IPS-NIHi7 (cell line): ENCODE measurements around the gene PTPRM.

ENCODE experiments used
- DNase-seq: peaks from one replicate; pipeline ENCODE4 v3.0.0; 2012; ENCODE audit warnings: mixed read lengths; ENCODE audit errors: extremely low spot score

The PTPRM gene

DNA sequence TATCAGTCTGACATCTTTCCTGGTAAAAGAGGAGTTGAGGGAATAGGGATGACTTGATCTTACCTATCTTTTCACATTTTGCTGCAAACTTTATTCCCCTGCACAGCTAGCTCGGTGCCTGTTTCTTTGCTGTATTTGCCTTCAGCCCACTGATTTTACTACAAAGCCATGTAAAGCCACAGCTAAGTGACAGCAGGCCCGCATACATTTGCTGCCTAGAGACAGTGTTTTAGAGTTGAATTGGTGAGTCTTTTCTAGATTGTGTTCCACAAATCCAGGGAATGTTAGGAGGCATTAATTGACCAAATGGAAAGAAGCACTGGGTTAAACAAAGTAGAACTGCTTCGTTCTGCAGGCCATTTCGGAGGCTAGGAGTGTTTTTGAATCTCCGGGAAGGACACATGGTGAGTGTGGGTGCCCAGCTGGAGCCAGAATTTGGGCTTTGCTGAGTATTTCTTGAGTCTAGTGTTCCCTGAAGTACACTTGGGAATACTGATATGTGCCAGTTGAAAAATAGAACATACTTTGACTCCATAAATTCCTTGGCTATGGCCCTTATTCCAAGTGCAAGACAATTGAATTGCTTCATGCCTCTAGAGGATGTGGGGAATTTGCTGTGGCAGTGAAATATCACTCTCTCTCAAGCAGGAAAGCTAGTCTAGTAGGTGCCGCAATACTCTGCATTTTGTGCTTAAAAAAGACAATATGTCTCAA lies 329.8 kb downstream of the PTPRM start:
- no peak for DNase-seq

DNA sequence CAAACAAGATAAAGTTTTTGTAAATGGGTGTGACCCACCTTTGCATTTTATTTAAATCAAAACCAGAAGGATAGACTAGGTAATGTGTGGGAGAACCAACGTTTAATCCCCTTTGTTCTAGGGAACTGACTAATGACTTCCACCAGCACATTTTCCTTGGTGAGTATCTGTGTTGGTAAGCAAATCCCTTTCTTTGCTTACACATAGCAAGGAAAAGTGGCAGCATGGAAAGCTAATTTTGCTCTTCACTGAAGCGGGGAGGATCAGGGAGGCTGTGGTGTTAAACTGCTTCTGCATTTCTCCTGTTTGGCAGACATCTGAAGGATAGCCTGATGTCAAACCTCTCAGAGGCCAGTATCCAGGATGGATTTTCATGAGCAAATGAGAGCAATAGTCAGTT lies 331.1 kb downstream of the PTPRM start:
- DNase-seq: no peak

DNA sequence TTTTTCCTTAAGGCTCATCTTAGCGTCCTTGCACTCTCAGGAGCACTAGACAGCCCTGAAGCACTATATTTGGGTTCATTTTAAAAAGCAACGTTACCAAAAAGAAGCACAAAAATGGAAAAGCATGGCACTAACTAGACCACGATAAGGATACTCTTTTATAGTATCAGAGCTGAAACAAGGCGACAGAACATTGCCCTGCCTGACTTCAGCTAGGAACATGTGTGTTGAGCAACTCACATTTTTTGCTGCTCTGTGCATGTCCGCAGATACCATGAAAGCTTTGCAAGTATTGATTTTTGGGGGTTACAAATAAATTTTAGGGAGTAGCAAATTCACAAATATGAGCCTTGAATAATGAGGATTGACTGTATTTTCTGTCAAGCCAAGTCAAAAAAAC lies 332.0 kb downstream of the PTPRM start:
- DNase-seq: no peak

DNA sequence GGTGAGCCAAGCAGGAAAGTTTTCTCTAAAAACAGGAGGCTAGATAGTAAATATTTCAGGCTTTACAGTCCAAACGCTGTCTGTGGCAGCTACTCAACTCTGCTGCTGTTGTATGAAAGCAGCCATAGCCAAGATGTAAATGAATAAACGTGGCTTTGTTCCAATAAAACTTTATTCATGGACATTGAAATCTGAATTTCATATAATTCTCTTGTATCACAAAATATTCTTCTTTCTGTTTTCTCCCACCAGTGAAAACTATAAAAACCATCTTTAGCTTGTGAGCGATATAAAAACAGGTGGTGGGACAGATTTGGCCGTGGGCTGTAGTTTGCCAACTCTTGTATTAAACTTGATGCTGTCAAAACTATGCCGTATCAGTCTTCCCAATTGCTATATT lies 333.0 kb downstream of the PTPRM start:
- no peak for DNase-seq

DNA sequence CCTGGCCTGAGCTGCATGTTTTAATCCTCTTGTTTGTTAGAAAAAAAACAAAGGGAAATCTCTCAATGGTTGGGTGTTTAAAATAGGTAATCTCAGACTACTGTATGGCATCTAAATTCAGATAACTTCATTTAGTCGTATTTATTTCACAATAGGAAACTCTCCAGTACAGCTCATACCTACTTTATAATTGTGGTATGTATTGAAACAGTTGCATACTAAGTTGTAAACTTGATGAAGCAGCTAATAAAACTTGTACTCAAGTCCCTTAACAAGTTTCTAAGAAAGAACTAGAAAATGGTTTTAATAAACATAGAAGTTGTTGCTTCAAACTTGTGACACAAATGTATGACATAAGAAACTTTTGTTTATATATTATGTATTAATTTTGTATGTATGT lies 334.5 kb downstream of the PTPRM start:
- DNase-seq: no peak

DNA sequence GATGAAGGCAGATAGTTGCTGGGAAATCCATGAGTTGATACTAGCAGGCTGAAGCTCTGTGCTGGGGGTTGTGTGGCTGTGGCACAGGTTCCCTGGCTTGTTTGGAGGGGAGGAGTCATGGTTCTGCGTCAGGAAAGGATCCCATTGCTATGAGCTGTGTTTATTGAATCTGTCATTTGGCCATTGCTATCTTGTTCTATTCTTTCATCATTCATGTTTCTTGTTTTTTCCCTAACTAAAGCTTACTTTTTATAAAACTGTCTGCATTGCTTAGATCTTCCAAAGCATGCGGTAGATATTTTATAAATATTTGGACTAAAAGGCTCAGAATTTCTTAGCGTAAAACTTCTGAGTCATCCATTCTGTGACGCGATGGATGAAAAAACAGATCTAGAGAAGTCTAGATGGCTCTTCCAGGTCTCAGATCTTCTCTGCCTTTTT lies 335.3 kb downstream of the PTPRM start:
- peak; percentile 32 for DNase-seq

DNA sequence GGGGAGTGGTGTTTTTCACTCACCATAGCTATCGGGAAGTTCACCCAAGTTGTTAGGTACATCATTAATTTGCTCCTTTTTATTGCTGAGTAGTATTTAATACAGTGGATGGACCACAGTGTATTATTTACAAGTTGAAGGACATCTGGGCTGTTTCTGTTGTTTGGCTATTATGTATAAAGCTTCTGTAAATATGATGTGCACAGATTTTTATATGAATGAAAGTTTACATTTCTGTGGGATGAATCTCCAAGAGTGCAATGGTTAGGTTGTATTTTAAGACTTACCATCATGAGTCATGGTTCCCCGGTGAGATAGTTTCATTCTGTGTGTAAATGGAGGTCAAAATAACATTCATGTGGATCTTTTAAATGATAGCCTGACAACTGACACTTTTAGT lies 337.4 kb downstream of the PTPRM start:
- no peak for DNase-seq

DNA sequence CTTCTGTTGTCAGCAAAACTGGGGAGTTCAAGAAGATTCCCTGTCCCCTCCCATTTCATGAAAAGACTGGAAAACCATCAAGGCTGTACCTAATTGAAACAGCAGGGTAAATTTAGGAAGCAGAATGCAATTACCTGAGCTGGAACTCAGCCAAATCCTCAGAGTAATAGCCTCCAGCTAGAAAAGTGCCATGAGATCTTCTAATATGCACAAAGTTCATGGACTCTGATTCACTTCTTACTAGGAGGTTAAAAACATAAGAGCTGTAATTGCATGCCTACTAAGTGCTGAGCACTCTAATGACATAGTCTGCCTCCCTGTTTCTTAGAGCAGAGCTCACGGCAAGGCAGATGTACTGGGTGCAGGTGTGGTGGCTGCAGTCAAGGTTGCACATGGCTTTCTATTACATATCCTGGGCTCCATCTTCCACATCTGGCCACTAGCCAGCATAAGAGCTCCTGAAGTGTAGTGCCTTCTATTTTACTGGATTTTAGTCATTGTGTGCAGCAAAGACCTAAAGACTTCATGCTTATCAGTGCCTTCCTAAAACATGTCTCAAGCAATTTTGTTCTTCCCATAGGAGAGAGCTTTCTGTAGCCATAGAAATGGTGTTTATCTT lies 341.7 kb downstream of the PTPRM start:
- DNase-seq: no peak

DNA sequence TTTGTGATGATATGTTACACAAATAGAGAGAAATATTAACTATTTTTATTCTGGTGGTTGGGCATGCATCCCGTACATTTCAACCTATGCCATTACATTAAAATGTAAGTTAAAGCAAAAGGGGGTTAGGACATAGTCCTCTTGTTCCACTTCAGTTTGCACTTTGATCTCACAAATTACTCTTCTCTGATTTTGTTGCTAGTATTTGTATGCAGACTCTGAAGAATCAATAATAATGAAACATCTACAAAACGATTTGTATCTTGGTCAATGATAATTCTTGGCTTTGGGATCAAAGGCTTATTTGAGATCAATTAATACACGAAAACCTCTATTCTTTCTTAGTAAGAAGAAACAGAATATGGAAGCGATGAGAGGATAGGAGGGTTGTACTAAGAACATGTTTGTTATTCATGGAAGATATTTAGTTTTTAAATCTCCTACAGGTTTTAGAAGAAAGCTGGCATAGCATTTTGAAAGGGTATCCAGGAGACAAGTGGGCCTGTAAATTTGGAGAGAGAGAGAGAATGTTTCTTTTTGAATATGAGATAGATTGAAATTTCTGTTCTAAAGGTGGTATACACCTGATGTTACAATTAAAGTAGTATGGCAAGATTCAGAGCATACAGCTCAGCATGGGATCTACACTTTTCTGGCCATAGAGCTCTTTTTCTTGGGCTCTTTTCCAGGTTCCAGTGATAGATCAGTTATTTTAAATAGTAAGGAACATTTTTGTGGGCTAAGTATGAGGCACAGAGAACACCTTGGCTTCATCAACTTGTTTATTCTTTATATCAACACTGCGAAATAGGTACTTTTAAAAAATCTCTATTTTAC lies 347.9 kb downstream of the PTPRM start:
- DNase-seq: no peak

DNA sequence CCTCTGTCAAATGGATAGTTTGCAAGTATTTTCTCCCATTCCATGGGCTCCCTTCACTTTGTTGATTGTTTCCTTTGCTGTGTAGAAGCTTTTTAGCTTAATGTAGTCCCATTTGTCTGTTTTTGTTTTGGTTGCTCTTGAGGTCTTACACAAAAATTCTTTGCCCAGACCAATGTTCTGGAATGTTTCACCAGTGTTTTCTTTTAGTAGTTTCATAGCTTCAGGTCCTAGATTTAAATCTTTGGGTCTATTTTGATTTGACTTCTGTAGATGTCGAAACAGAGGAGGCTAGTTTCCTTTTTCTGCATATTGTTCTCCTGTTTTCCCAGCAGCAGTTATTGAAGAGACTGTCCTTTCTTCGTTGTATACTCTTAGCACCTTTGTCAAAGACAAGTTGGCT lies 351.6 kb downstream of the PTPRM start:
- DNase-seq: no peak

DNA sequence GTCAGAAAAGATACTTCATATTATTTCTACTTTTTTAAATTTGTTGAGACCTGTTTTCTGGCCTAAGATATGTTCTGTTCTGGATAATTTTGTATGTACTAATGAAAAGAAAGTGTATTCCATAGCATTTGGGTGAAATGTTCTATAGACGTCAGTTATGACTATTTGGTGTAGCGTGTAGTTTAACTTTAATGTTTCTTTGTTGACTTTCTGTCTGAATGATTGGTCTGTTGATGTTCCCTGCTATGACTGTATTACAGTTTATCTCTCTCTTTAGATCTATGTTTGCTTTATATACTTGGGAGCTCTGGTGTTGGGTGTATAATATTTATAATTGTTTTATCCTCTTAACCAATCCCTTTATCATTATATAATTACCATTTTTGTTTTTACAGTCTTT lies 352.4 kb downstream of the PTPRM start:
- no peak for DNase-seq

DNA sequence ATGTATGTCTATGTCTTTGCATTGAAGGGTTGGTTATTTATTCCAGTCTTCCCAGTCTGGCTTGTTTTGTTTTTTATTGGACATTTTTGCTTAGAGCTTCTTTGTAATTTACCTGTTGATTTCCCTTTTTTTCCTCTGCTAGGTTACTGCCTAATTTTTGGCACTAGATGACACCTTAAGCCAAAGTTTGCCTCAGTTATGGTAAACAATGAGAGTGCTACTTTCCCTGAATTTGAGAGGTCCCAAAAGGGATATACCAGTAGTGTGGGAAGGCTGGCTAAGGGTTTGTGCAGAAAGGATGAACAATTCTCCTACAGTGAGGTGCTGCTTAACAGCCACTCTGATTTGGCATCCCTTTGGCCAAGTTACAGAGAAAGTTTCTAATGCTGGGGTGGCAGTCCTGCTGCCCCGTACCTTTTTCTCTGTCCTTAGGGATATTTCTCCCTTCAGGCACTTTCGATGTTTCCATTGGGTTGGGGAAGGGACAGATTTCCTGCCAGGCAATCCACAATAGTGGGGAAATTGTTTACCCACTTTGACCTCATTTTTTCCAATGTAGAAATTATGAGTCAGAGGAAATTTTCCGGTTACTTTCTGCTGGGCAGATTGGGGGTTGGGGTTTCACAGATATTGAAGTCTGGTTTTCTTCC lies 354.9 kb downstream of the PTPRM start:
- DNase-seq: no peak

DNA sequence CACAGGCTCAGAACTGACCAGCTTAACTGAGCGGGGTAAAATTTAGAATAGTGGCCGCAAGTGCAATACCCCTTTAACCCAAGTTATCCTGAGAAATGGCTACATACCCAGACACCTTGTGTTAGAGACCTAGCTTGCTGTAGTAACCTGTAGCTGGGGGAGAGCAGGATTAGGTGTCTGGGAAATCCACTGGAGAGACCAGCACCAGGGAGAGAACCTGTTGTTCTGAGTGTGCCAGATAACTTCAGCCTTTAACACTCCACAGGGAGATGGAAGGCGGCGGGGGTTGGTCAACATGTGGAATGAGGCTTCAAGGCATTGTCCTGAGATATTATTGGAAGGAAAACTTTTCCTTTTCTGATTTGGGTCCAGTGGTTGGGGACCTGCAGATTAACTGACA lies 356.0 kb downstream of the PTPRM start:
- no peak for DNase-seq

DNA sequence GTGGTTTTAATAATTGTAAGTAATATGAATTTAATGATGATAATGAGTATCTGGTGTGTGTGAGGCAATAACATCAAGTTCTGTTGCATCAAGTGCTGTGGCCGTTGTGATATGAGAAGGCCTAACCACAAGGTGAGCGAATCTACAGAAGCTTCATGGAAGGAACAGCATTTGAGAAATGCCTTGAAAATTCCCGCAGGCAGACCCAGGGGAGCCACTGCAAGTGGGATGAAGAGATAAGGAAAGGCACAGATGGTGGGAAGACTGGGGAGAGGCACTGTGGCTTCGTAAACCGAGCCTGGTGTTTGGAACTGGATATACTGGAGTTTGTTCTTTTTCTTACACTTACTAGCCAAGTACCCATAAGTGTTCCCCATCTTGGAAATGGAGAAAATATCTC lies 357.5 kb downstream of the PTPRM start:
- DNase-seq: peak; percentile 20

DNA sequence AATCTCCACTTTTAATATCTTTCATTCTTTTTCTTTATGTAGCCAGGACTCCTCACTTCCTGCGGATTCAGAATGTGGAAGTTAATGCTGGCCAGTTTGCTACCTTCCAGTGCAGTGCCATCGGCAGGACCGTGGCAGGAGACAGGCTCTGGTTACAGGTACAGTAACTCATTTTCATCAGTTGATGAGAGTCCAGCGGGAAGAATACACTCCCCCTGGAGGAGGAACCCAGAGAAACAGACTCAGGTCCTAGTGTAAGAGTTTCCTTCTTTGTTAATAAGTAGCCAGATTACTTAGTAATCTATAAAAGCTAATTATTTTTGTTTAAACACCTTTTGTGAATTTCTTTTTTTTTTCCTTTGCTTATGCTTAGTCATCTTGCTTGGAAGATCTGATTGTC lies 359.4 kb downstream of the PTPRM start:
- peak; percentile 52 for DNase-seq

DNA sequence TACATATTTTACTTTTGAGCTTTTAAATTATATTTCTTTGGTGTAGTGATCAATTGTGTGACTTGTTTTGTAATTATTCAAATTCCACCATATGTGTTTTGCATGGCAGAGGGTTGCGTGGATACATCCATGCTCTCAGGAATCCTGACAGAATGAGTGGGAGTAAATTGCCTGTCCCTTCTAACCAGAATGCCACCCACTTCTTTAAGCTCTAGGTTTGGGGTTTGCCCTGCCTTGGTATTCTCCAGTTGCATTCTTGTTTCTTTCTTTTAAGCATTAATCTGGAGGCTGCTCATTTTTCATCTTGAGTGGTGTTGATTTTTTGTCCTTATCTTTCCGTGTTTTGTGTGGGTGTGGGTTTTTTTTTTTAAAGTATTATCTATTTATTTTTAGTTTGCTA lies 360.0 kb downstream of the PTPRM start:
- no peak for DNase-seq

DNA sequence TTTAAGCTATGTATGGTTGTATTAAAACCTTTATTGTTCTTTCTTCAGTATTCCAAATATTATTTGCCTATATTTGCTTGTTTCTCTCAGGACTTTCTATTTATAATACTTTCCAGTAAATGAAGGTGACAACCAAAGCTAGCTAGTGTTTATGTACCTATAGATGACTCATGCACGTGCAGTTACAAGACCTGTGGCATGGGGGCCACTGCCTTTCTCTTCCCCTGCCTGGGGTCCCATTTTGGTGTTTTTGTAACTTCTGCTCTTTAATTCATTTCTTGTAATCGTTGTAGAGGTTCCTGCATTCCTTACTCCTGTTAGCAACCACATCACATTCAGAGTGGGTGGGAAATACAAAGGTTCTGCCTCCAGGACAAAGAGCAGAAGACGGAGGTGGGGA lies 364.6 kb downstream of the PTPRM start:
- DNase-seq: no peak

DNA sequence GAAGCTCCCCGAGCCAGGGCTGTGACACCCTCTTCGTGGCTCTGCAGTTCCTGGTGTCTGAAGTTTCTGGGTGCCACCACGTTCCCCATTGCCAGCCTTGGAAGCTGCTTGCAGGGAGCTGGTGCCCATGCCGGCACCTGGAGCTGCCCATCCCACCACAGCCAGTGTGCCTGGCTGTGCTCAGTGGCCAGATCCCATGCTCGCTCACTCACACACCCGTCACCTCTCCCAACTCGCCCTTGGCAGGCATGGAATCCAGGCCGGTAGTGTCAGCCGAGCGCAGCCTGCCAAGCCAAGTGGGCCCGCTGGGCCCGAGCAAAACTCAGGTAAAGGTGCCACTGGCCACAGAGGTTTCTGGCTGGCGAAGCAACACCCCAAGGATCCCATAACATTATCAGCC lies 370.2 kb downstream of the PTPRM start:
- DNase-seq: no peak

DNA sequence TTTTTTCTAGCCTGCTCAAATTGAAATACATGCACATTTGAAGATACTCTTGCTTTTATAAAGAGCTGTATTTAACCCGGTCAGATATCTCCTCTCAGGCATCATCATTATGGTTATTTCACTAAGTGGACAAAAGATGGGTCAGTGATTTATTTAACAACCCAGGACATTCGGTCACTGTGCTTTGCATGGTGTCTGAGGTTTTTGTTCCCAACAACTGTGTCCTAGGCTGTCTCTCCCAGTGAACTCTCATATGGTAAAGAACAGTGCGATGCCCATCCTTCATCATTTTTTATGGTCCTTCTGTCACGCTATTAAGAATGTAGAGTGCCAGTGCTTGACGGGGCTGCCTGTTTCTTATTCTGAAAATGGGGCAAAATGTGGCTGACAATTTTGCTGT lies 372.4 kb downstream of the PTPRM start:
- no peak for DNase-seq

DNA sequence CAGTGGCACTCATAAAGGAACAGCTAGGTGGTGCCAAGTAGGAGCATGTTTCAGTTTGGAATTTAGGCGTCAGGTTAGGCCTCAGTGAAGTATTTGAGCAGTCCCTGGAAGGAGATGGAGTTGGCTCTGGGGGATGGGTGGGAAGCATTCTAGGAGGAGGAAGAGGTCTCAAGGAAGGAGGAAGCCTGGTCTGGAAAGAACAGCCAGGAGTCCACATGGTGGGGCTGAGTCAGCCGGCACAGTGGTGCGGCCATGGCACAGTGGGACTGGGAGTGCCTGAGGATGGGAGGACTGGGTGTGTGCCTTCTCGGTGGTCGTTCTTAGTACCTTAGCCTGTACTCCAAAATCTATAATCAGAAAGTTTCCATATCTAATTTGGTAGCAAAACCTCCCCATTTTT lies 373.3 kb downstream of the PTPRM start:
- DNase-seq: no peak

DNA sequence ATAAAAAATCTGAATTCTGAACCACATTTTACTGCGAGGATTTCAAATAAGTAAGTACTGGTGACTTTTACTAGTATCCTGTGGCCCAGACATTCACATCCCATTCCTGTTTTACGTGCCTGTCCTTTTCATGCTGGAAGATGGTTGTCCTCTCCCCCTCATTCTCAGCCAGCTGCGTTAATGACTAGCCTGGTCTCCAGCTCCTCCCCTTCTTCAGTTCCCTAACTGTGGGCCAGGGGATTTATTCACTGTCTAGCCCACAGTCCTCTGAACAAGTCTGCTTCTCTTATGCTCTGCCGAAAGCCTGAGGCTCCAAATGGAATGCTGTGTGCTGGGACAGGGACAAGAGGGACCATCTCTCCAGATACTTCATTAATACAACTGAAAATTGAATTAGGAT lies 373.9 kb downstream of the PTPRM start:
- DNase-seq: no peak

DNA sequence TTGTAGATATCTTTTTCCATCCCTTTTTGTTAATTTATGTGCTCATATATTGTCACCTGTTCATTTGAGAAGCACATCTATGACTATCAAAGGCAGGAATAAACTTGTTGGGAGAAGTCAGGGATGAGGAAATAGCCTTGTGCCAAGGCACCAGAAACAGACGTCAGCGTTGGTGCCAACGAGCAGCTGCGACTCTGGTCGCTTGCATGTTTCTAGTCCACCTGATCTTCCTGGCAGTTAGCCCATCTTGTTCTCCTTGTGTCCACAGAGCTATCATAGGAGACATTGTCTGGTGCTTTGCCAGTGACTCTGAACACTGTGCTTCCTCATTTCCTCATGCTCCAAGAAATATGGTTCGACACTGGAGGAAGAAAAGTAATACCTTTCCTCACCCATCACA lies 374.4 kb downstream of the PTPRM start:
- no peak for DNase-seq
